ENCODE data around the gene TMEM82. TPM values are rescaled to one million over a fixed set of nuclear protein-coding genes. Genes with fewer than 3 reads are reported as not detected.
"Not testable (repeated sequence)": the region's sequence is repeated elsewhere in the genome, so short reads cannot be mapped to it uniquely, and the experiment has no call there.

The TMEM82 gene
- total RNA-seq = not detected in 2 replicates
- long read RNA-seq = 0 reads

- TF ChIP-seq, protein P1, sequence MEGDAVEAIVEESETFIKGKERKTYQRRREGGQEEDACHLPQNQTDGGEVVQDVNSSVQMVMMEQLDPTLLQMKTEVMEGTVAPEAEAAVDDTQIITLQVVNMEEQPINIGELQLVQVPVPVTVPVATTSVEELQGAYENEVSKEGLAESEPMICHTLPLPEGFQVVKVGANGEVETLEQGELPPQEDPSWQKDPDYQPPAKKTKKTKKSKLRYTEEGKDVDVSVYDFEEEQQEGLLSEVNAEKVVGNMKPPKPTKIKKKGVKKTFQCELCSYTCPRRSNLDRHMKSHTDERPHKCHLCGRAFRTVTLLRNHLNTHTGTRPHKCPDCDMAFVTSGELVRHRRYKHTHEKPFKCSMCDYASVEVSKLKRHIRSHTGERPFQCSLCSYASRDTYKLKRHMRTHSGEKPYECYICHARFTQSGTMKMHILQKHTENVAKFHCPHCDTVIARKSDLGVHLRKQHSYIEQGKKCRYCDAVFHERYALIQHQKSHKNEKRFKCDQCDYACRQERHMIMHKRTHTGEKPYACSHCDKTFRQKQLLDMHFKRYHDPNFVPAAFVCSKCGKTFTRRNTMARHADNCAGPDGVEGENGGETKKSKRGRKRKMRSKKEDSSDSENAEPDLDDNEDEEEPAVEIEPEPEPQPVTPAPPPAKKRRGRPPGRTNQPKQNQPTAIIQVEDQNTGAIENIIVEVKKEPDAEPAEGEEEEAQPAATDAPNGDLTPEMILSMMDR (IDR thresholded peaks at IDR 0.05) = no peak
- Mint-ChIP-seq H3K27me3 (ENCODE audit: unreplicated experiment) (no peaks in the 10 kb centered on the region), H3K4me1 (ENCODE audit: unreplicated experiment) (peaks cover 17% of the 10 kb centered on the region), H3K4me3 (ENCODE audit: unreplicated experiment) (no peak within 1 kb of the TSS), H3K36me3 (ENCODE audit: unreplicated experiment) (no peaks in the 10 kb centered on the region), H3K9me3 (ENCODE audit: unreplicated experiment) (no peaks in the 10 kb centered on the region), H3K27ac (ENCODE audit: unreplicated experiment) (no peak within 1 kb of the TSS)
- DNase-seq (ENCODE audit: extremely low spot score, unreplicated experiment) = no peak
These were observed at the start of gene TMEM82 for GRCh38 chr1:15742339-15742801. Gene TMEM82, plus strand, starts transcription at chr1:15742499. Its CDS starts 61 bp downstream, at chr1:15742560.

DNA sequence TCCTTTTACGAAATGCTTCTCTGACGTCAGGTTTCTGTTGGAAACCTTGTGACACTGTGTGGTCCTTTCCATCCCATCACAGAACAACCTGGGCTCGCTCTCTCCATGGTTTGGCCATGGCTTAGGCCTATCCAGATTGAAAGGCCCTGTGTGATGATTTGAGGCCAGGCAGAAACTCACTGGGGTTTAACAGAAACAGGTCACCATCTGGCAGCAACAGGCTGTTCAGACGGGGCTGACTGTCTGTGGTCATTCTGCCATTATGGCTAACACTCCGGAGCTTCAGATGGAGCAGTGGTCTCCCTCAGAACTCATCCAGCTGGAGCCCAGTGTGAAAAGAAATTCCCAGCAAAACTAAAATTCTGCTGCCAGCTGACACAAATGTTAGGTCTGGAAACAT lies 48.9 kb upstream of the TMEM82 start:
- Mint-ChIP-seq H3K9me3 (ENCODE audit: unreplicated experiment) (no peaks in the 10 kb centered on the region), H3K4me1 (ENCODE audit: unreplicated experiment) (peaks cover 14% of the 10 kb centered on the region), H3K27ac (ENCODE audit: unreplicated experiment) (peak overlapping the region; percentile 1), H3K4me3 (ENCODE audit: unreplicated experiment) (no peak overlapping the region), H3K27me3 (ENCODE audit: unreplicated experiment) (no peaks in the 10 kb centered on the region), H3K36me3 (ENCODE audit: unreplicated experiment) (peaks cover 1% of the 10 kb centered on the region)
- TF ChIP-seq, protein P1 (IDR thresholded peaks at IDR 0.05) = no peak
- DNase-seq (ENCODE audit: extremely low spot score, unreplicated experiment) = no peak

GRCh38 chr1:15696956-15697521 lies 45.3 kb upstream of the TMEM82 start:
- TF ChIP-seq, protein P1 (IDR thresholded peaks at IDR 0.05) = no peak
- no peak overlapping the region for H3K4me3 Mint-ChIP-seq (ENCODE audit: unreplicated experiment)
- H3K36me3 Mint-ChIP-seq (ENCODE audit: unreplicated experiment) = peaks cover 1% of the 10 kb centered on the region
- H3K27ac Mint-ChIP-seq (ENCODE audit: unreplicated experiment) = peak overlapping the region; percentile 14
- peaks cover 9% of the 10 kb centered on the region for H3K4me1 Mint-ChIP-seq (ENCODE audit: unreplicated experiment)
- H3K9me3 Mint-ChIP-seq (ENCODE audit: unreplicated experiment) = no peaks in the 10 kb centered on the region
- no peaks in the 10 kb centered on the region for H3K27me3 Mint-ChIP-seq (ENCODE audit: unreplicated experiment)
- no peak for DNase-seq (ENCODE audit: extremely low spot score, unreplicated experiment)

DNA sequence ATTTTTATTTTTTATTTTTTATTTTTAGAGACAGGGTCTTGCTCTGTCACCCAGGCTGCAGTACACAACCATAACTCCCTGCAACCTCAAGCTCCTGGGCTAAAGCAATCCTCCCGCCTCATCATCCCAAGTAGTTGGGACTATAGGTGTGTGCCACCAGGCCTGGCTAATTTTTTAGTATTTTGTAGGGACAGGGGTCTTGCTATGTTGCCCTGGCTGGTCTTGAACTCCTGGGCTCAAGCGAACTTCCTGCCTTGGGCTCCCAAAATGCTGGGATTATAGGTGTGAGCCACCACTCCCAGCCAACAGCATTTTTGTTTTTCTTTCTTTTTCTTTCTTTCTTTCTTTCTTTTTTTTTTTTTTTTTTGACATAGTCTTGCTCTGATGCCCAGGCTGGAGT lies 44.1 kb upstream of the TMEM82 start:
- Mint-ChIP-seq H3K4me3 (ENCODE audit: unreplicated experiment) (no peak overlapping the region), H3K4me1 (ENCODE audit: unreplicated experiment) (peaks cover 10% of the 10 kb centered on the region), H3K9me3 (ENCODE audit: unreplicated experiment) (no peaks in the 10 kb centered on the region), H3K27ac (ENCODE audit: unreplicated experiment) (no peak overlapping the region), H3K27me3 (ENCODE audit: unreplicated experiment) (no peaks in the 10 kb centered on the region), H3K36me3 (ENCODE audit: unreplicated experiment) (peaks cover 1% of the 10 kb centered on the region)
- no peak for DNase-seq (ENCODE audit: extremely low spot score, unreplicated experiment)
- TF ChIP-seq, protein P1 (IDR thresholded peaks at IDR 0.05) = no peak

GRCh38 chr1:15699321-15699720 lies 43.0 kb upstream of the TMEM82 start:
- H3K27me3 Mint-ChIP-seq (ENCODE audit: unreplicated experiment); H3K36me3 Mint-ChIP-seq (ENCODE audit: unreplicated experiment); H3K9me3 Mint-ChIP-seq (ENCODE audit: unreplicated experiment); H3K4me3 Mint-ChIP-seq (ENCODE audit: unreplicated experiment); DNase-seq (ENCODE audit: extremely low spot score, unreplicated experiment); H3K27ac Mint-ChIP-seq (ENCODE audit: unreplicated experiment): not testable (repeated sequence)
- H3K4me1 Mint-ChIP-seq (ENCODE audit: unreplicated experiment) = peaks cover 22% of the 10 kb centered on the region
